Brain microvascular endothelial cell (primary cell): ENCODE measurements around the gene STRIP1.

Source experiments
- DNase-seq: peaks from one replicate; pipeline ENCODE4 v3.0.0-alpha.2; 2020
- H3K27ac ChIP-seq: fragments of 250-450 bp; sonication (Bioruptor Pico); 2 replicates; pipeline ENCODE4 v1.5.1; 2020; ENCODE audit warnings: mild to moderate bottlenecking, moderate library complexity
- H3K27me3 ChIP-seq: fragments of 250-450 bp; sonication (Bioruptor Pico); replicated peaks from 2 replicates; pipeline ENCODE4 v1.5.1; 2020; ENCODE audit warnings: mild to moderate bottlenecking
- H3K36me3 ChIP-seq: fragments of 250-450 bp; sonication (Bioruptor Pico); replicated peaks from 2 replicates; pipeline ENCODE4 v1.5.1; 2020; ENCODE audit warnings: mild to moderate bottlenecking
- H3K4me3 ChIP-seq: 2 replicates; pipeline ENCODE4 v1.5.1; 2011; ENCODE audit warnings: low read depth, mild to moderate bottlenecking, control low read depth, low read length, moderate library complexity
- in situ Hi-C: cut with HindIII; loops from 2 replicates; pipeline ENCODE4 v1.10.0; 2017; ENCODE audit warnings: low sequenced_read_pairs, low pct_ligation_motif_present
- TF ChIP-seq, protein P1 (sequence below): IDR thresholded peaks from 2 replicates; pipeline ENCODE4 v1.5.1; 2011; ENCODE audit warnings: low read depth, mild to moderate bottlenecking, moderate library complexity, low read length, control low read depth, inconsistent platforms; ENCODE audit errors: missing control alignments

The STRIP1 gene

DNA sequence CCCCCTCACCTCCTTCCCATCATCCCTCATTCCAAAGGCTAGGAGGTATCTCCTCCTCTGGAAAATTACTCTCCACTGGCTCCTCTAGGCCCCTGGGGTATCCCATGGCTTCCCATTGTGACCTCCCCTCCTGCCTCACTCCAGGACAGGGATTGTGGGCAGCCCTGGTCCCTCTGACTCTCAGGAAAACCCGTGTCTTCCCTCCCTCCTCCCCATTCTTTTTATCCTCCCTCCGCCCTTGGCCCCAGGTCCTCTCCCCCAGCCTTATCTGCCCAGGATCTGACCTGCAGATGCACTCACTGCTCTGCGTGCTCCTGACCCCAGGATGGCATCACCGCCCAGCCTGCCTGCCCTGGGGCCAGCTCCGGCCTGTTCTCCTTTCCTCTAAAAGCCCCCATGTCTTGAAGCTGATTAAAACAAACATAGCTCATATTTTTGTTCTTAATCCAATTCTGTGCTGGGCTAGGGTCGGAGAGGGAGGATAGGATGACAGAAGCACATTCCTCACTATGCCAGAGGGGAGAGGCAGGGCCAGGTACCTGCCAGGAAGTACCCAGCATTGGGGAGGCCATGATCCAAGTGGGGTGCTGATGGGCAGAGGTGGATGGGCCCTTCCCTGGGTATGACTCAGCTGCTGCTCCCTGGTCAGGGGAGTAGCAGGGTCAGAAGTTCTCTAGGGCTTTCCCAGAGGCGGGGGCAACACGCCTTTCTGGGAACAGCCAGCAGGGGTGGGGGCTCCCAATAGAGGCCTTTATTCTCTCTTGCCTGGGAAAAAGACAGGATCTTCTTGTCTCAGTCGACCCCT is 64.0 kb downstream of the STRIP1 start:
- no peaks in the 10 kb centered on the region for H3K27me3 ChIP-seq
- TF ChIP-seq, protein P1, sequence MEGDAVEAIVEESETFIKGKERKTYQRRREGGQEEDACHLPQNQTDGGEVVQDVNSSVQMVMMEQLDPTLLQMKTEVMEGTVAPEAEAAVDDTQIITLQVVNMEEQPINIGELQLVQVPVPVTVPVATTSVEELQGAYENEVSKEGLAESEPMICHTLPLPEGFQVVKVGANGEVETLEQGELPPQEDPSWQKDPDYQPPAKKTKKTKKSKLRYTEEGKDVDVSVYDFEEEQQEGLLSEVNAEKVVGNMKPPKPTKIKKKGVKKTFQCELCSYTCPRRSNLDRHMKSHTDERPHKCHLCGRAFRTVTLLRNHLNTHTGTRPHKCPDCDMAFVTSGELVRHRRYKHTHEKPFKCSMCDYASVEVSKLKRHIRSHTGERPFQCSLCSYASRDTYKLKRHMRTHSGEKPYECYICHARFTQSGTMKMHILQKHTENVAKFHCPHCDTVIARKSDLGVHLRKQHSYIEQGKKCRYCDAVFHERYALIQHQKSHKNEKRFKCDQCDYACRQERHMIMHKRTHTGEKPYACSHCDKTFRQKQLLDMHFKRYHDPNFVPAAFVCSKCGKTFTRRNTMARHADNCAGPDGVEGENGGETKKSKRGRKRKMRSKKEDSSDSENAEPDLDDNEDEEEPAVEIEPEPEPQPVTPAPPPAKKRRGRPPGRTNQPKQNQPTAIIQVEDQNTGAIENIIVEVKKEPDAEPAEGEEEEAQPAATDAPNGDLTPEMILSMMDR: no peak
- no peaks in the 10 kb centered on the region for H3K36me3 ChIP-seq
- DNase-seq: no peak
- H3K4me3 ChIP-seq: no peak overlapping the region
- no peak overlapping the region for H3K27ac ChIP-seq
- in situ Hi-C loops: no loop called here

DNA sequence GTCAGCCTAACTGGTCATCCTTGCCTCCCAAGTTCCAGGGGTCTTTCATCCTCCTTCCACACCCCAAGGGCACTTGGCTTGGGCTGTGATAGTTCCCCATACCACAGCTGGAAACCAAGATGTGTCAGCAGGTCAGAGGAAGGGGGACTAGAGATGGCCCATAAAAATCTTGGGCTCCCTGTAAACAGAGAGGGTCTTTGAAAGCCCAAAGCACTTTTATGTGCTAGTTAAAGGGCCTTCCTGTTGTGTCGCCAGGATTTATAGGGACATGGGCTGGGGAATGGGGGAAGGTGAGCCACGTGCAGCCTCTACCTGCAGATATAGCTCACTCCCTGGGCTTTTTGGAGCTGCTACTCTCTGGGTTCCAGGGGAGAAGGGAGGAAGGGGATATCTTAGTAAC is 65.9 kb downstream of the STRIP1 start:
- H3K27ac ChIP-seq: no peak overlapping the region
- no peak overlapping the region for H3K4me3 ChIP-seq
- in situ Hi-C loops: no loop called here
- DNase-seq: no peak
- no peaks in the 10 kb centered on the region for H3K27me3 ChIP-seq
- H3K36me3 ChIP-seq: no peaks in the 10 kb centered on the region
- TF ChIP-seq, protein P1: no peak

GRCh38 chr1:110102081-110102480 is 67.7 kb downstream of the STRIP1 start:
- H3K36me3 ChIP-seq: no peaks in the 10 kb centered on the region
- no peaks in the 10 kb centered on the region for H3K27me3 ChIP-seq
- in situ Hi-C loops: no loop called here
- no peak overlapping the region for H3K4me3 ChIP-seq
- TF ChIP-seq, protein P1: no peak
- no peak overlapping the region for H3K27ac ChIP-seq
- no peak for DNase-seq
